ENCODE data around the gene LRRK2.

DNA sequence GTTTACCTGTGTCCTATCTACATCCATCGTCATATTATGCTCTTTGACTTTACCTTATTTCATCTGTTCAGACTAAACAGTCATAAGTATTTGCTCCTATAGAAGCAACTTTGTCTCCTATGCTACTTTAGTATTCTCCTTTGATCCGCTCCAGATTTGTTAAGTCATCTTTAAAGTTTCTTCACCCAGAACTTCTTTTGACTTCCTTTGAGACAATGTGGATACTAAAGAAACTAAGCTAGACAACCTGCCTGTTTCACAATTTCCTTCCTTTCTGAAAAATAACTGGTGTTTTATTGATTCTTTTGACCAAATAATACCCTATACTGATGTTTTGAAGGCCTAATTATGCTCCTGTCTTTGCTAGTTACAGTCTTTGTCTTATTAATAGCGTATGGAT, 30.0 kb upstream of the LRRK2 start:
- TF ChIP-seq, protein P1, sequence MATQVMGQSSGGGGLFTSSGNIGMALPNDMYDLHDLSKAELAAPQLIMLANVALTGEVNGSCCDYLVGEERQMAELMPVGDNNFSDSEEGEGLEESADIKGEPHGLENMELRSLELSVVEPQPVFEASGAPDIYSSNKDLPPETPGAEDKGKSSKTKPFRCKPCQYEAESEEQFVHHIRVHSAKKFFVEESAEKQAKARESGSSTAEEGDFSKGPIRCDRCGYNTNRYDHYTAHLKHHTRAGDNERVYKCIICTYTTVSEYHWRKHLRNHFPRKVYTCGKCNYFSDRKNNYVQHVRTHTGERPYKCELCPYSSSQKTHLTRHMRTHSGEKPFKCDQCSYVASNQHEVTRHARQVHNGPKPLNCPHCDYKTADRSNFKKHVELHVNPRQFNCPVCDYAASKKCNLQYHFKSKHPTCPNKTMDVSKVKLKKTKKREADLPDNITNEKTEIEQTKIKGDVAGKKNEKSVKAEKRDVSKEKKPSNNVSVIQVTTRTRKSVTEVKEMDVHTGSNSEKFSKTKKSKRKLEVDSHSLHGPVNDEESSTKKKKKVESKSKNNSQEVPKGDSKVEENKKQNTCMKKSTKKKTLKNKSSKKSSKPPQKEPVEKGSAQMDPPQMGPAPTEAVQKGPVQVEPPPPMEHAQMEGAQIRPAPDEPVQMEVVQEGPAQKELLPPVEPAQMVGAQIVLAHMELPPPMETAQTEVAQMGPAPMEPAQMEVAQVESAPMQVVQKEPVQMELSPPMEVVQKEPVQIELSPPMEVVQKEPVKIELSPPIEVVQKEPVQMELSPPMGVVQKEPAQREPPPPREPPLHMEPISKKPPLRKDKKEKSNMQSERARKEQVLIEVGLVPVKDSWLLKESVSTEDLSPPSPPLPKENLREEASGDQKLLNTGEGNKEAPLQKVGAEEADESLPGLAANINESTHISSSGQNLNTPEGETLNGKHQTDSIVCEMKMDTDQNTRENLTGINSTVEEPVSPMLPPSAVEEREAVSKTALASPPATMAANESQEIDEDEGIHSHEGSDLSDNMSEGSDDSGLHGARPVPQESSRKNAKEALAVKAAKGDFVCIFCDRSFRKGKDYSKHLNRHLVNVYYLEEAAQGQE (IDR thresholded peaks at IDR 0.05), result no peak
- TF ChIP-seq TP53 (CRISPR knock-in tag; IDR thresholded peaks at IDR 0.05), result no peak
- TF ChIP-seq KDM1A (IDR thresholded peaks at IDR 0.05; ENCODE audit: low read depth), result no peak
- TF ChIP-seq, protein P2, sequence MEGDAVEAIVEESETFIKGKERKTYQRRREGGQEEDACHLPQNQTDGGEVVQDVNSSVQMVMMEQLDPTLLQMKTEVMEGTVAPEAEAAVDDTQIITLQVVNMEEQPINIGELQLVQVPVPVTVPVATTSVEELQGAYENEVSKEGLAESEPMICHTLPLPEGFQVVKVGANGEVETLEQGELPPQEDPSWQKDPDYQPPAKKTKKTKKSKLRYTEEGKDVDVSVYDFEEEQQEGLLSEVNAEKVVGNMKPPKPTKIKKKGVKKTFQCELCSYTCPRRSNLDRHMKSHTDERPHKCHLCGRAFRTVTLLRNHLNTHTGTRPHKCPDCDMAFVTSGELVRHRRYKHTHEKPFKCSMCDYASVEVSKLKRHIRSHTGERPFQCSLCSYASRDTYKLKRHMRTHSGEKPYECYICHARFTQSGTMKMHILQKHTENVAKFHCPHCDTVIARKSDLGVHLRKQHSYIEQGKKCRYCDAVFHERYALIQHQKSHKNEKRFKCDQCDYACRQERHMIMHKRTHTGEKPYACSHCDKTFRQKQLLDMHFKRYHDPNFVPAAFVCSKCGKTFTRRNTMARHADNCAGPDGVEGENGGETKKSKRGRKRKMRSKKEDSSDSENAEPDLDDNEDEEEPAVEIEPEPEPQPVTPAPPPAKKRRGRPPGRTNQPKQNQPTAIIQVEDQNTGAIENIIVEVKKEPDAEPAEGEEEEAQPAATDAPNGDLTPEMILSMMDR (IDR thresholded peaks at IDR 0.05), result no peak
- TF ChIP-seq RAD21 (conservative IDR thresholded peaks at IDR 0.05 in 1 of 2, IDR thresholded peaks at IDR 0.05 in 1 of 2), result no peak
- TF ChIP-seq, protein P3, sequence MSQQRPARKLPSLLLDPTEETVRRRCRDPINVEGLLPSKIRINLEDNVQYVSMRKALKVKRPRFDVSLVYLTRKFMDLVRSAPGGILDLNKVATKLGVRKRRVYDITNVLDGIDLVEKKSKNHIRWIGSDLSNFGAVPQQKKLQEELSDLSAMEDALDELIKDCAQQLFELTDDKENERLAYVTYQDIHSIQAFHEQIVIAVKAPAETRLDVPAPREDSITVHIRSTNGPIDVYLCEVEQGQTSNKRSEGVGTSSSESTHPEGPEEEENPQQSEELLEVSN (IDR thresholded peaks at IDR 0.05; ENCODE audit: borderline replicate concordance, low read depth), result no peak

All from A549 (cell line).